Fibroblast of lung (primary cell): Measurements from ENCODE around the gene WDTC1.

Experiments used
- CTCF ChIP-seq, 2 donors: IDR thresholded peaks in 1 of 2; conservative IDR thresholded peaks in 1 of 2; 1 replicate in 1 of 2; 2 replicates in 1 of 2; pipeline ENCODE4 v1.5.1; 2011 to 2012; ENCODE audit warnings: low read length in 2 of 2, control low read depth in 1 of 2, inconsistent platforms in 1 of 2, low read depth in 1 of 2, mild to moderate bottlenecking in 1 of 2
- EZH2 ChIP-seq: IDR thresholded peaks from 2 replicates; pipeline ENCODE4 v1.5.1; 2012; ENCODE audit warnings: low read length, control low read depth, mild to moderate bottlenecking; ENCODE audit errors: missing control alignments

GRCh38 chr1:27349784-27350662 is 115.6 kb downstream of the WDTC1 start:
- no peak for TF ChIP-seq CTCF (conservative IDR thresholded peaks at IDR 0.05 in 1 of 2, IDR thresholded peaks at IDR 0.05 in 1 of 2; ENCODE audit: low read depth in 1 of 2, low read length in 2 of 2)
- TF ChIP-seq EZH2: no peak
